Loucy (cell line): ENCODE data around the gene PLEK.

ENCODE experiments used
- H2AFZ ChIP-seq: fragments of 200-600 bp; sonication (generic); 2 replicates; pipeline ENCODE4 v1.6.0; 2016; ENCODE audit warnings: antibody characterized with exemption, mild to moderate bottlenecking, low read length, moderate library complexity
- H3F3A ChIP-seq: fragments of 200-600 bp; 2 replicates; pipeline ENCODE4 v1.6.0; 2016; ENCODE audit warnings: antibody characterized with exemption, low read depth, mild to moderate bottlenecking
- H3K27me3 ChIP-seq: fragments of 200-600 bp; sonication (generic); 2 replicates; pipeline ENCODE4 v1.6.1; 2014; ENCODE audit warnings: low read length, mild to moderate bottlenecking; ENCODE audit not compliant: insufficient read depth, poor library complexity, severe bottlenecking
- H3K36me3 ChIP-seq: fragments of 200-600 bp; sonication (generic); 2 replicates; pipeline ENCODE4 v1.6.1; 2016; ENCODE audit warnings: low read length; ENCODE audit not compliant: insufficient read depth
- H3K4me1 ChIP-seq: fragments of 200-600 bp; sonication (generic); 2 replicates; pipeline ENCODE4 v1.5.1; 2014; ENCODE audit warnings: low read length, mild to moderate bottlenecking; ENCODE audit not compliant: insufficient read depth, poor library complexity, severe bottlenecking
- H3K4me2 ChIP-seq: fragments of 200-600 bp; sonication (generic); 2 replicates; pipeline ENCODE4 v1.6.0; 2014; ENCODE audit warnings: antibody characterized with exemption, low read length, low read depth, mild to moderate bottlenecking; ENCODE audit not compliant: poor library complexity, severe bottlenecking
- H3K4me3 ChIP-seq: fragments of 200-600 bp; sonication (generic); 2 replicates; pipeline ENCODE4 v1.5.1; 2014; ENCODE audit warnings: low read length, mild to moderate bottlenecking, mixed read lengths; ENCODE audit not compliant: poor library complexity, severe bottlenecking
- H3K79me2 ChIP-seq: fragments of 200-600 bp; sonication (generic); 2 replicates; pipeline ENCODE4 v1.6.1; 2014; ENCODE audit warnings: low read length; ENCODE audit not compliant: insufficient read depth
- H3K9ac ChIP-seq: fragments of 200-600 bp; sonication (generic); 2 replicates; pipeline ENCODE4 v1.6.0; 2014; ENCODE audit warnings: mild to moderate bottlenecking, low read depth, low read length, moderate library complexity; ENCODE audit not compliant: poor library complexity, severe bottlenecking
- H3K9me2 ChIP-seq: fragments of 200-600 bp; sonication (generic); replicated peaks from 2 replicates; pipeline ENCODE4 v1.6.1; 2016; ENCODE audit warnings: low read depth, low read length, mixed read lengths
- H3K9me3 ChIP-seq: fragments of 200-600 bp; sonication (generic); 2 replicates; pipeline ENCODE4 v1.6.1; 2014; ENCODE audit warnings: mild to moderate bottlenecking, antibody characterized with exemption, low read length, low read depth; ENCODE audit not compliant: insufficient read depth
- H4K20me1 ChIP-seq: fragments of 200-600 bp; sonication (generic); 2 replicates; pipeline ENCODE4 v1.6.0; 2014; ENCODE audit warnings: antibody characterized with exemption, low read length, mild to moderate bottlenecking; ENCODE audit not compliant: insufficient read depth, poor library complexity, severe bottlenecking
- CTCF ChIP-seq: fragments of 200-600 bp; sonication (generic); conservative IDR thresholded peaks from 2 replicates; pipeline ENCODE4 v1.5.1; 2014; ENCODE audit warnings: mild to moderate bottlenecking, antibody characterized with exemption, low read length
- EZH2phosphoT487 ChIP-seq: fragments of 200-600 bp; IDR thresholded peaks from 2 replicates; pipeline ENCODE4 v1.6.1; 2018; ENCODE audit warnings: antibody characterized with exemption, mild to moderate bottlenecking, moderate library complexity, borderline replicate concordance

Gene PLEK

GRCh38 chr2:68365087-68365486 lies at the start of gene PLEK:
Gene PLEK, plus strand, starts transcription at chr2:68365282. Its CDS starts 70 bp downstream, at chr2:68365352.
- Histone ChIP-seq H3K9ac (no peak within 1 kb of the TSS), H3K79me2 (no peaks in the 10 kb centered on the region), H3K36me3 (no peaks in the 10 kb centered on the region), H3K4me3 (no peak within 1 kb of the TSS), H2AFZ (peak within 1 kb of the TSS; percentile 33; the same call in 1 of the 2 replicates), H3K9me3 (no peaks in the 10 kb centered on the region), H4K20me1 (no peaks in the 10 kb centered on the region), H3F3A (no peaks in the 10 kb centered on the region; the same call in 1 of the 2 replicates), H3K4me1 (peaks cover 7% of the 10 kb centered on the region), H3K4me2 (no peak within 1 kb of the TSS), H3K27me3 (no peaks in the 10 kb centered on the region), H3K9me2 (no peaks in the 10 kb centered on the region)
- TF ChIP-seq EZH2phosphoT487 (no peak), CTCF (no peak)

- Histone ChIP-seq H3K9me2 (no peaks in the 10 kb centered on the region), H4K20me1 (no peaks in the 10 kb centered on the region), H3K36me3 (no peaks in the 10 kb centered on the region), H3K27me3 (no peaks in the 10 kb centered on the region), H3K79me2 (no peaks in the 10 kb centered on the region), H3K9me3 (no peaks in the 10 kb centered on the region), H3K4me1 (peaks cover 3% of the 10 kb centered on the region), H3F3A (no peaks in the 10 kb centered on the region), H2AFZ (peak overlapping the region; percentile 28; the same call in 1 of the 2 replicates), H3K9ac (no peak overlapping the region), H3K4me3 (no peak overlapping the region), H3K4me2 (no peak overlapping the region)
- no peak for TF ChIP-seq EZH2phosphoT487
- no peak for TF ChIP-seq CTCF
Measured at GRCh38 chr2:68316111-68316510, 49.0 kb upstream of the PLEK start.

GRCh38 chr2:68317971-68318913 lies 46.8 kb upstream of the PLEK start:
- no peak overlapping the region for H3K9ac ChIP-seq

More at GRCh38 chr2:68317971-68318913, 46.8 kb upstream of the PLEK start:
- Histone ChIP-seq H3K27me3 (no peaks in the 10 kb centered on the region), H3K9me3 (no peaks in the 10 kb centered on the region), H3K36me3 (no peaks in the 10 kb centered on the region), H3K4me2 (no peak overlapping the region), H3K4me1 (peaks cover 3% of the 10 kb centered on the region), H3K9me2 (no peaks in the 10 kb centered on the region), H2AFZ (no peak overlapping the region), H3K79me2 (no peaks in the 10 kb centered on the region), H3K4me3 (no peak overlapping the region), H4K20me1 (no peaks in the 10 kb centered on the region), H3F3A (no peaks in the 10 kb centered on the region)
- TF ChIP-seq CTCF (no peak), EZH2phosphoT487 (no peak)
